Liver (tissue), 3 donors: Measurements from ENCODE around the gene C4orf33.
"Not testable (repeated sequence)": the region's sequence is repeated elsewhere in the genome, so short reads cannot be mapped to it uniquely, and the experiment has no call there.

Experiments
- CTCF ChIP-seq: fragments of 150-350 bp; IDR thresholded peaks from 2 replicates; pipeline ENCODE4 v1.5.1; 2017; ENCODE audit warnings: improper control_type of control experiment, low read depth, low read length; ENCODE audit not compliant: missing input control
- MAX ChIP-seq: IDR thresholded peaks from 2 replicates; pipeline ENCODE4 v1.6.1; 2016; ENCODE audit warnings: antibody characterized with exemption
- RXRA ChIP-seq, 2 donors: IDR thresholded peaks; 2 replicates each; pipeline ENCODE4 v1.6.1; 2017 to 2018; ENCODE audit warnings: antibody characterized with exemption in 2 of 2, mild to moderate bottlenecking in 1 of 2
- donor health status: healthy.
- donor health status: healthy.

- TF ChIP-seq RXRA (IDR thresholded peaks at IDR 0.05); MAX; CTCF: not testable (repeated sequence)
Observed at GRCh38 chr4:129069537-129069936, 26.4 kb upstream of the C4orf33 start.
